Gastroesophageal sphincter (tissue), 3 donors: Measurements from ENCODE around the gene HSPA9.

Experiments
- CTCF ChIP-seq, 4 experiments: fragments of 200-600 bp in 2 of 4; fragments of 450-650 bp in 2 of 4; sonication (generic) in 1 of 4; IDR thresholded peaks; one replicate each; pipeline ENCODE4 v1.5.1; 2017 to 2019; ENCODE audit warnings: antibody characterized with exemption in 4 of 4, mild to moderate bottlenecking in 2 of 4, moderate library complexity in 2 of 4
- POLR2AphosphoS5 ChIP-seq: sonication (generic); formaldehyde crosslinking; IDR thresholded peaks from one replicate; pipeline ENCODE4 v1.6.1; 2017; ENCODE audit warnings: antibody characterized with exemption

- TF ChIP-seq CTCF (IDR thresholded peaks at IDR 0.05) (no peak), POLR2AphosphoS5 (no peak)
Measured at GRCh38 chr5:138514021-138514420, 61.2 kb downstream of the HSPA9 start.
